ENCODE results near the gene DIDO1. TPM values are rescaled to one million over a fixed set of nuclear protein-coding genes. Genes with fewer than 3 reads are reported as not detected.
"Not testable (repeated sequence)": the region's sequence is repeated elsewhere in the genome, so short reads cannot be mapped to it uniquely, and the experiment has no call there.

DIDO1 gene
- total RNA-seq, 1 donor = 66.5 TPM

DNA sequence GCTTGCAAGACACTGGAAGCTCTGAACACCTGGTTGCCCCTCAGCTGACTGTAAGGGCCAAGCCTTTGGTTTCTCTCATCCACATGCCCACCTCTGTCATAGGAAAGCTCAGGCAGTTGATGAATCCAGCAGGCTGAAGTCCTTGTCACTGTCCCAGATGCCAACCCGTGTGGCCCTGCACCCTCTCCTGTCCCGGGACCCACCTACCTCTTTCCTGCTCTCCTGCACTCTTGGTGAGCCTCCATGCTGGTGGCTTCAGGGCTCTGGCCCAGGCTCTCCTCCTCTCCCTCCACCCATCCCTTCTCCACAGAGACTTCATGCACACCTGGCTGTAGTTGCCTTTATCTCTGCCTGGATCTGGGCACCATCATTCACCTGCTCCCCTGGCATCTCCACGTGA is 7.7 kb upstream of the DIDO1 start:
- no peak for DNase-seq (ENCODE audit: low read depth in 2 of 3, low spot score in 2 of 3)

DNA sequence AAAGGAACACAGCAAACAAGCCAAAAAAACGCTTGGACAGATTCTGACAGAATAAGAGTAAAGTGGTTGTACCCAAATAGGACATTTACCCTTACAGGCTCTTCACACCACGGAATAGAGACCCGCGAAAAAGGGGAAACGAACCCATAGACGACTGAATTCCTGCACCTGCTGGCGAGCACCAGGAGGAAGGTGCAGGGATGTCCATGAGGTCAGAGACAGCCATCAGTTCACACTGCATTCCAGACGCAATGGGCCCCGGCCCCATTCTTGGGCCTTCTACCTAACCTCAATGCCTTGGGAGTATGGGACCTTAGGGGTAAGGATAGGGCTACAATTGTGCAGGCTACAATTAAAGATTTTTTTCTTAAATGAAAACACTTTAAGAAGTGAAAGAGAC is 5.2 kb upstream of the DIDO1 start:
- no peak for DNase-seq (ENCODE audit: low read depth in 2 of 3, low spot score in 2 of 3)

- peak in 1 of 3 donors; percentile 42 for DNase-seq (ENCODE audit: low read depth in 2 of 3, low spot score in 2 of 3)
Observed at GRCh38 chr20:62929051-62929538, 2.8 kb upstream of the DIDO1 start.

- DNase-seq (ENCODE audit: low read depth in 2 of 3, low spot score in 2 of 3) = no peak
Observed at GRCh38 chr20:62928246-62928939, 2.1 kb upstream of the DIDO1 start.

- DNase-seq (ENCODE audit: low read depth in 2 of 3, low spot score in 2 of 3) = no peak
Observed at GRCh38 chr20:62927128-62927705, 912 bp upstream of the DIDO1 start.

DNA sequence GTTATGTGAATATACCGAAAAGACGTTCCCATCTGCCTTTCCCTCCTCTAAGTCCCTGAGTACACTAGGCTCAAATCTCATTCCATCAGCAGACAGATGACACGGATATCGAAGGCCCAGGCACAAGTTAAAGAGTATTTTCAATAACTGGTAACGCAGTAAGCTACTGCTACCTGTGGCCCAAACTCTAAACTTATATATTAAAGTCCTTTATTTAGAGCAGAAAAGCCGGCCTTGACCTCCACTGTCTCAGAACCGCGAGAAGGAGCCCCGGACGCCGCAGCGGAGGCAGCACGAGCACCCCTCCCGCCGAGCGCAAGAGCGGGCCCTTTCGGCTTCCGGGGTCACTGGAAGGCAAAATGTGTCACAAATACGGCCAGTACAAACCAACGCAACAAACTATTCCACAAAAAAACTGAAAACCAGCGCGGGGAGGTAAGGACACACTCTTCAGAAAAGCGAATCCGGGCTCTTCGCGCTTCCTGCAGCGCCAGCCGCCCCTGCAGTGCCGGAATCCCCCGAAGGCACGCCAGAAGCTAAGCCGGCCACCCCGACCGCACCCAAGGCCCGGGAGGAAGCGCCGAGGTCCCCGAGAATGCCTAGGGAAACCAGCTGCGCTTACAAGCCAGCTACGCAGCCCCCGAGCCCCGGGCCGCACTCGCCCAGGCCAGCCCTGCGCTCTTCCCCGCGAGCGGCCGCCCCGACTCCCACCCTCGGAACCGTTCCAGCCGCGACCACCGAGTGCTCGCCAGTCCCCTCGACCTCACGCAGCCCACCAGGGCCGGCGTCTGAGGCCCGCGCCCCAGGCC is 681 bp downstream of the DIDO1 start:
- peak in 1 of 3 donors; percentile 42 for DNase-seq (ENCODE audit: low read depth in 2 of 3, low spot score in 2 of 3)

GRCh38 chr20:62925076-62925419 is 1.3 kb downstream of the DIDO1 start:
- DNase-seq (ENCODE audit: low read depth in 2 of 3, low spot score in 2 of 3) = no peak

GRCh38 chr20:62924442-62925075 is 1.7 kb downstream of the DIDO1 start:
- DNase-seq (ENCODE audit: low read depth in 2 of 3, low spot score in 2 of 3) = no peak

DNA sequence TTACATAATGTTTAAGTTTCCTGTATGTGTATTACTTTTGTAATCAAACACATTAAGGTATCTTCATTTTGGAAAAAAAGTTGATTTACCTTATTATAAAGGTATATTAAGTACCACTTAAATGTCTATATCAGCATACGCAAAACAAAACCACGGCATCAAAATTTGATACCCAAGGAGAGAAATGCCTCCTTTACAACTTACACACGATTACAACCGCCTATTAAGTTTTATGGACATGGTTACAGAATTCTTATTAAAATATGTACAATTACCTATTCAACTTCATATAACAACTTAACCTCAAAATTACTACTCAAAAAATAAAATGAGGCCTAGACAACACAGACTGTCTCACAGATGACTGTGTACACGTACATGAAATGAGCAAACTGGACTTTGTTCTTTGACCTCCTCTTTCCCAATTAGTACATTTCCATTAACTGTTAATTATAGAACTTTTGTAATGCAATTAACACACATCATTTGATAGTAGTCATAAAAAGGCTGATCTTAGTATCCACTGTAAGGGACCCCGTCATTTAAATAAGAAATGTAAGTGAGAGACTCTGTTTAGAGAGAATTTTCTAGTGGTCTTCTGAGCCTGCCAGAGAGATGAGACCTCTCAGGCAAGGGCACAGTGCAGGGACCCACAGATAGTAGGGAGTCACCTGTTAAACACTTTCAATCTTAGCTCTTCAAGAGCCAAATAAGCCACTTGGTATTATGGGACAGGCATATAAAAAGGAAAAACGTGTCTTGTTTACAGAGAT is 2.5 kb downstream of the DIDO1 start:
- DNase-seq (ENCODE audit: low read depth in 2 of 3, low spot score in 2 of 3) = no peak

GRCh38 chr20:62923059-62923668 is 3.1 kb downstream of the DIDO1 start:
- DNase-seq (ENCODE audit: low read depth in 2 of 3, low spot score in 2 of 3) = not testable (repeated sequence)

DNA sequence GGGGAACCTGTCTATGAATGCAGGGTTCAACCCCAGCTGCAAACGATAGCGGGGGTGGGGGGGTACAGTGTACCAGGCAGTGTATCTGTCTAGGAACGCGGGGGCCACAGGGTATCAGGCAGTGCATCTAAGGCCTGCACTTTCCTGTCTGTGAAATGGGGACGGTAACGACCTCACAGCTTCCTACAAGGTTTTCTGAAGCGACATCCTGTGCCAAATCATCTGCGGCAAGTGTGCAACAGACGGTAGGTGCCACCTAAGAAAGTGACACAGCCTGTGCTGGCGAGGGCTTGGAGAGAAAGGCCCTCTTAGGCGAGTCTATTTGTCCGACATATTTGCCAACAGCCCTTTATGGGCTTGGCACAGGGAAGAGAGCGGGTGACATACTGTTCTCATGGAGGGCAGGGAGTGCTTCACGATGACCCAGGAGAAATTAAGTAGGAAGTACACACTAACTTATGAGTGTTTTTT is 3.8 kb downstream of the DIDO1 start:
- no peak for DNase-seq (ENCODE audit: low read depth in 2 of 3, low spot score in 2 of 3)

- peak in 2 of 3 donors; percentile 67 to 78 for DNase-seq (ENCODE audit: low read depth in 2 of 3, low spot score in 2 of 3)
Observed at GRCh38 chr20:62921119-62921687, 5.1 kb downstream of the DIDO1 start.

- no peak for DNase-seq (ENCODE audit: low read depth in 2 of 3, low spot score in 2 of 3)
Observed at GRCh38 chr20:62920039-62920645, 6.2 kb downstream of the DIDO1 start.

DNA sequence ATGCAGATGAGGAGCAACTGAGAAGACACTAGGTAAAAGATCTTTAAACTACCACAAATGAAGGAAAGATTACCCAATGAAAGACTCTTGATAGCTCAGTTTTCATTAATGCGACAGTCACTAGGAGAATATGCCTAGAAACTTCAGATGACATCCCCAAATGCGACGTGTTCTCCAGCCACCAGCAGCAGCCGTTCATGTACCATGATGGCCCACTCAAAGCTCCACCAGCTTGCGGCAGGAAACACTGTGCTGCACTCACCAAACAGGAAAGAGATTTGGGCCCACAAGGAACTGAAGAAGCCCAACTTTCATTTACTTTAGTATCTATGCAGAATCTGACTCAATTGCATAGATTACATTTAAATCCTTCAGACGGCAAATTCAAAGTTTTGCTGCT is 7.5 kb downstream of the DIDO1 start:
- DNase-seq (ENCODE audit: low read depth in 2 of 3, low spot score in 2 of 3) = peak in 2 of 3 donors; percentile 52 to 82

- DNase-seq (ENCODE audit: low read depth in 2 of 3, low spot score in 2 of 3) = no peak
Observed at GRCh38 chr20:62918147-62918546, 8.2 kb downstream of the DIDO1 start.

DNA sequence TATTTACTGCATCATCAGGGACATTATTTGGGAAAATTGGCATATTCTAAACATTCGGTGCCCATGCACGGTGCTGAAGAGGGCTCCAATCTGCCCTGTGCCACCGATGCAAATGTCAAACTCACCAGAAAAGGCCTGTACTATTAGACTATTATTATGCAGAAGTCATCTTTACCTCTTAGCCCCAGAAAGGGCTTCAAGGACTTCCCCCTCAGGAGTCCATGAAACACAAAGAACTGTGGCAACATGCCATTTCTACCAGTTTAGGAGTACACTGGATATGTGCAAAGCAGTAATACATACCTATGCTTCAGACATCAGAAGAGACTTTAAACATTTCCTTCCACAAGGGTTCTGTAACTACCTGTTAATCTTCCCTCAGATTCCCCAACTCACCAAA is 8.6 kb downstream of the DIDO1 start:
- DNase-seq (ENCODE audit: low read depth in 2 of 3, low spot score in 2 of 3) = peak in 1 of 3 donors; percentile 20

DNA sequence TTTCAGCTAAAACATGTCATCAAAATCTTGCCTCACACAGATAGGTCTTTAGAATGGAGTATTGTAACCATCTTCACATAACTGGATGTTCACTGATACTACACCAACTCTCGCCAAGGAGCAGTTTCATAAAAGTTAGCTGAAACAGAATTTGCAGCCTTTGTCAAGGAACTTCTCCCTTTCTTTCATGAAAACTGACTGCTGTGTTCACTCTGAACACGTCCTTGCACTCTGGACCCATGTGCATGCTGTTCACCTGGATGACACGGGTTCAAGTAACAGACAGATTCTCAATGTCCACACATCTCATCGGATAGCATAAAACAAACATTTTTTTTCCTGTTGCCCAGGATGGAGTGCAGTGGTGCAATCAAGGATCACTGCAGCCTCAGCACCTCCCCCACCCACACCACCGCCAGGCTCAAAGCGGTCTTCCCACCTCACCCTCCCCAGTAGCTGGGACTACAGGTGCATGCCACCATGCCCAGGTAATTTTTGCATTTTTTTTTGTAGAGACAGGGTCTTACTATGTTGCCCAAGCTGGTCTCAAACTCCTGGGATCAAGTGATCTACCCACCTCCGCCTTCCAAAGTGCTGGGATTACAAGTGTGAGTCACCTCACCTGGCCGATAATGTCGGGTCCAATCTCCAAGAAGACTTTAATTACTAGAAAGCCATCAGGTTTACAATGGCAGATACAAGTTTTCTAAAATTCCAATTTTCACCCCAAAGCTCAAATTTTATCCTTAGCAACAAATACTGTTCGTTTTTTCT is 9.4 kb downstream of the DIDO1 start:
- no peak for DNase-seq (ENCODE audit: low read depth in 2 of 3, low spot score in 2 of 3)

DNA sequence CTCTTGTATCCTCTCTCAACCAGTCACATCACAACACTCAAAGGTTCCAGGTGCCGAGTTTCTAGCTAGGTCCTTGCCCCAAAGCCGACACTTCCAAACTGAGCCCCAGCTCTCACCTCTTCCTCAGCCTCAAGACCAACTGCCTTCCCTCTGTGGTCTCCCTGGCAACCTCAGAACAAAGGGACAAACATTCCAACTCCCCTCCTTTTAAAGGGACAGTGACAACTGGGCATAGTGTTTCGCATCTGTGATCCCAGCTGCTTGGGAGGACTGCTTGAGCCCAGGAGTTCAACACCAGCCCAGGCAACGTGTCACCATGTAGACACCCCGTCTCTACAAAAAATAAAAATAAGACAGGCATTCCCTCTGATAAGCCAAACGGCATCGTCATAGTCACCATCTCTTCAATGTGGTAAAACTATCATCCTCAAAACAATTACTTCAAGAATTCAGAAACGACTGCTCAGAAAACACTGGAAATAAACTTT is 11.3 kb downstream of the DIDO1 start:
- DNase-seq (ENCODE audit: low read depth in 2 of 3, low spot score in 2 of 3) = peak in 2 of 3 donors; percentile 72 to 84

Measured in hematopoietic multipotent progenitor cell (in vitro differentiated cells).